K562 (cell line): ENCODE data around the gene CEBPE. TPM values are rescaled to one million over a fixed set of nuclear protein-coding genes. Genes with fewer than 3 reads are reported as not detected.

Source experiments
- CHD1 ChIP-seq: fragments of 200-600 bp; sonication (generic); IDR thresholded peaks from one replicate; pipeline ENCODE4 v1.6.1; 2012; ENCODE audit warnings: mild to moderate bottlenecking, moderate library complexity, low read length, inconsistent platforms
- FOXA3 ChIP-seq, 2 experiments: fragments of 450-650 bp in 1 of 2; sonication (generic) in 1 of 2; formaldehyde crosslinking; IDR thresholded peaks in 1 of 2; conservative IDR thresholded peaks in 1 of 2; 2 replicates each; pipeline versions ENCODE4 v1.4.0 to v1.8.0; 2020 to 2022; ENCODE audit warnings: mild to moderate bottlenecking in 2 of 2, missing genetic modification reagents in 1 of 2
- FOXJ2 ChIP-seq: fragments of 200-800 bp; sonication (Bioruptor generic); IDR thresholded peaks from 2 replicates; pipeline ENCODE4 v1.6.1; 2016; ENCODE audit warnings: missing genetic modification characterization, missing compliant biosample characterization
- HSF4 ChIP-seq: fragments of 250-450 bp; sonication (Bioruptor Pico); IDR thresholded peaks from 2 replicates; pipeline ENCODE4 v2.1.2; 2022; ENCODE audit warnings: mild to moderate bottlenecking, moderate library complexity, borderline replicate concordance
- KAT8 ChIP-seq: fragments of 450-650 bp; IDR thresholded peaks from 2 replicates; pipeline ENCODE4 v1.6.1; 2016; ENCODE audit warnings: low read depth, mild to moderate bottlenecking
- MTA1 ChIP-seq: fragments of 450-650 bp; IDR thresholded peaks from 2 replicates; pipeline ENCODE4 v1.6.1; 2017; ENCODE audit warnings: borderline replicate concordance
- NCOA1 ChIP-seq: fragments of 450-650 bp; IDR thresholded peaks from 2 replicates; pipeline ENCODE4 v1.6.1; 2016; ENCODE audit warnings: low read depth
- NFIC ChIP-seq: fragments of 450-650 bp; IDR thresholded peaks from 2 replicates; pipeline ENCODE4 v1.6.1; 2017; ENCODE audit warnings: mild to moderate bottlenecking, inconsistent platforms
- PTRF ChIP-seq: fragments of 450-650 bp; IDR thresholded peaks from 2 replicates; pipeline ENCODE4 v1.6.1; 2016; ENCODE audit warnings: mild to moderate bottlenecking, missing genetic modification characterization, missing compliant biosample characterization
- polyA plus RNA-seq, 8 experiments: library from polyadenylated mRNA; depleted of rRNA in 4 of 8; stranded (reverse) in 5 of 8; unstranded in 3 of 8; fragments of >200 nt; fragmentation: Nextera tagmentation in 2 of 8; fragmentation: Illumina TruSeq in 1 of 8; extraction: Ambion mirVana in 2 of 8; extraction: Trizol in 1 of 8; gene quantifications; 2 replicates each; pipeline versions ENCODE4 v1.2.1 to v1.2.3, GENCODE V29; 2011 to 2014; ENCODE audit warnings: inconsistent platforms in 1 of 8, missing spikeins in 1 of 8
- total RNA-seq, 7 experiments: library from RNA; depleted of rRNA in 6 of 7; stranded (reverse); fragments of >200 nt in 6 of 7; fragmentation: Illumina TruSeq in 2 of 7; extraction: Trizol in 2 of 7; gene quantifications; 2 replicates each; pipeline versions ENCODE4 v1.2.1 to v1.2.3, GENCODE V29; 2011 to 2021; ENCODE audit warnings: low replicate concordance in 1 of 7
- TF ChIP-seq, protein P1 (sequence below): fragments of 250-450 bp; sonication (Bioruptor Pico); IDR thresholded peaks from 2 replicates; pipeline ENCODE4 v1.5.0; 2020; ENCODE audit warnings: mild to moderate bottlenecking, borderline replicate concordance
- TF ChIP-seq, protein P2 (sequence below): fragments of 250-450 bp; sonication (Bioruptor Pico); IDR thresholded peaks from 2 replicates; pipeline ENCODE4 v1.5.0; 2020; ENCODE audit warnings: mild to moderate bottlenecking
- TF ChIP-seq, protein P3 (sequence below): sonication (generic); formaldehyde crosslinking; IDR thresholded peaks from 2 replicates; pipeline ENCODE4 v1.9.0; 2022; ENCODE audit warnings: mild to moderate bottlenecking, missing genetic modification reagents
- TF ChIP-seq, protein P4 (sequence below): sonication (generic); formaldehyde crosslinking; IDR thresholded peaks from 2 replicates; pipeline ENCODE4 v1.8.0; 2023; ENCODE audit warnings: mild to moderate bottlenecking, missing genetic modification reagents
- TF ChIP-seq, protein P5 (sequence below): sonication (generic); formaldehyde crosslinking; IDR thresholded peaks from 2 replicates; pipeline ENCODE4 v1.8.0; 2022; ENCODE audit warnings: mild to moderate bottlenecking, low read depth, missing genetic modification reagents
- TF ChIP-seq, protein P6 (sequence below): fragments of 250-450 bp; sonication (Bioruptor Pico); IDR thresholded peaks from 2 replicates; pipeline ENCODE4 v1.4.0; 2020; ENCODE audit warnings: mild to moderate bottlenecking

Gene CEBPE
- total and polyA plus RNA-seq, 9 of the 15 experiments (the other 6 are each of a cell fraction or from before 2014, with no cell fraction given), result 0.09 to 0.15 (median 0.13) TPM; not detected in 6

DNA sequence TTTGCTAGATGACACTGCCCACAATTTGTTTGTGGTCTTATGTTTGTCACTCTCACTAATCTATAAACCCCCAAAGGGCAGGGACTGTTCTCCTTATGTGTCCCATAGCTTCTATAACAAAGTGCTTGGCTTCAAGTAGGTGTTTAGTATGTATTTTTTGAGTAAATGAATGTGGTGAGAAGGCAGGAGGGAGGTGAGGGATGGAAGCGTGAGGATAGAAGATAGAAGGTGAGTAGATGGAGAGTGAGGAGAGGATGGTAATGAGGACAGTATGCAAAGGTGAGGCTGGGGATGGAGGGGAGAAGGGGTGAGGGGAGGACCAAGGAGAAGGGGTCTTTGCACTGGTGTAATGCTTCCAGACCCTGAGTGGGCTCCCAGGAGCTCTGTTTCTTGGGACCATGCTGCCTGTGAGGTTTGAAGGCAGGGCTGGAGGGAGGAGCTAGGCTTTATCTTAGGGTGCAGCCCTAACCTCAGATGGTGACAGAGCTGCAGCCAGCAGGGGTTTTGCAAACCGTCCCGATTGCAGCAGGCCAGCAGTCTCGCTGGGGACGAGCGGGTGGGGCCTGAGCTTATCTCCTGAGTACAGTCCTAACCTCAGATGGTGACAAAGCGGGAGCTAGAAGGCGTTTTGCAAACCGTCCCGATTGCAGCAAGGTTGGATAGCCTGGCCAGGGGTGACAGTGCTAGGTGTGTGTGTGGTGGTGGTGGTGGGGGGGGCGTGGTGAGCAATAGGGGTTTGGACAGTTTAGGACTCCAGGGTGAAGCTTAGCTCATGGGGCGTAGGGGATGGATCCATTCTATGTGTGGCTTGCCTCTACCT is 6.5 kb downstream of the CEBPE start (continued):
- TF ChIP-seq, protein P1, sequence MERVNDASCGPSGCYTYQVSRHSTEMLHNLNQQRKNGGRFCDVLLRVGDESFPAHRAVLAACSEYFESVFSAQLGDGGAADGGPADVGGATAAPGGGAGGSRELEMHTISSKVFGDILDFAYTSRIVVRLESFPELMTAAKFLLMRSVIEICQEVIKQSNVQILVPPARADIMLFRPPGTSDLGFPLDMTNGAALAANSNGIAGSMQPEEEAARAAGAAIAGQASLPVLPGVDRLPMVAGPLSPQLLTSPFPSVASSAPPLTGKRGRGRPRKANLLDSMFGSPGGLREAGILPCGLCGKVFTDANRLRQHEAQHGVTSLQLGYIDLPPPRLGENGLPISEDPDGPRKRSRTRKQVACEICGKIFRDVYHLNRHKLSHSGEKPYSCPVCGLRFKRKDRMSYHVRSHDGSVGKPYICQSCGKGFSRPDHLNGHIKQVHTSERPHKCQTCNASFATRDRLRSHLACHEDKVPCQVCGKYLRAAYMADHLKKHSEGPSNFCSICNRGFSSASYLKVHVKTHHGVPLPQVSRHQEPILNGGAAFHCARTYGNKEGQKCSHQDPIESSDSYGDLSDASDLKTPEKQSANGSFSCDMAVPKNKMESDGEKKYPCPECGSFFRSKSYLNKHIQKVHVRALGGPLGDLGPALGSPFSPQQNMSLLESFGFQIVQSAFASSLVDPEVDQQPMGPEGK, result no peak
- TF ChIP-seq NCOA1 (peak; percentile 84), PTRF (tag) (no peak), CHD1 (no peak), KAT8 (no peak), MTA1 (peak; percentile 84), NFIC (peak; percentile 92), FOXJ2 (tag) (peak; percentile 45; the same call in 1 of the 2 replicates), HSF4 (no peak), FOXA3 (CRISPR knock-in tag; conservative IDR thresholded peaks at IDR 0.05 in 1 of 2, IDR thresholded peaks at IDR 0.05 in 1 of 2) (peak in 1 of 2 experiments; percentile 57; a peak in 1 of 4 replicates)
- TF ChIP-seq, protein P2, sequence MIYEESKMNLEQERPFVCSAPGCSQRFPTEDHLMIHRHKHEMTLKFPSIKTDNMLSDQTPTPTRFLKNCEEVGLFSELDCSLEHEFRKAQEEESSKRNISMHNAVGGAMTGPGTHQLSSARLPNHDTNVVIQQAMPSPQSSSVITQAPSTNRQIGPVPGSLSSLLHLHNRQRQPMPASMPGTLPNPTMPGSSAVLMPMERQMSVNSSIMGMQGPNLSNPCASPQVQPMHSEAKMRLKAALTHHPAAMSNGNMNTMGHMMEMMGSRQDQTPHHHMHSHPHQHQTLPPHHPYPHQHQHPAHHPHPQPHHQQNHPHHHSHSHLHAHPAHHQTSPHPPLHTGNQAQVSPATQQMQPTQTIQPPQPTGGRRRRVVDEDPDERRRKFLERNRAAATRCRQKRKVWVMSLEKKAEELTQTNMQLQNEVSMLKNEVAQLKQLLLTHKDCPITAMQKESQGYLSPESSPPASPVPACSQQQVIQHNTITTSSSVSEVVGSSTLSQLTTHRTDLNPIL (CRISPR knock-in tag), result no peak
- TF ChIP-seq, protein P3, sequence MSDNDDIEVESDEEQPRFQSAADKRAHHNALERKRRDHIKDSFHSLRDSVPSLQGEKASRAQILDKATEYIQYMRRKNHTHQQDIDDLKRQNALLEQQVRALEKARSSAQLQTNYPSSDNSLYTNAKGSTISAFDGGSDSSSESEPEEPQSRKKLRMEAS, result peak; percentile 96
- TF ChIP-seq, protein P4, sequence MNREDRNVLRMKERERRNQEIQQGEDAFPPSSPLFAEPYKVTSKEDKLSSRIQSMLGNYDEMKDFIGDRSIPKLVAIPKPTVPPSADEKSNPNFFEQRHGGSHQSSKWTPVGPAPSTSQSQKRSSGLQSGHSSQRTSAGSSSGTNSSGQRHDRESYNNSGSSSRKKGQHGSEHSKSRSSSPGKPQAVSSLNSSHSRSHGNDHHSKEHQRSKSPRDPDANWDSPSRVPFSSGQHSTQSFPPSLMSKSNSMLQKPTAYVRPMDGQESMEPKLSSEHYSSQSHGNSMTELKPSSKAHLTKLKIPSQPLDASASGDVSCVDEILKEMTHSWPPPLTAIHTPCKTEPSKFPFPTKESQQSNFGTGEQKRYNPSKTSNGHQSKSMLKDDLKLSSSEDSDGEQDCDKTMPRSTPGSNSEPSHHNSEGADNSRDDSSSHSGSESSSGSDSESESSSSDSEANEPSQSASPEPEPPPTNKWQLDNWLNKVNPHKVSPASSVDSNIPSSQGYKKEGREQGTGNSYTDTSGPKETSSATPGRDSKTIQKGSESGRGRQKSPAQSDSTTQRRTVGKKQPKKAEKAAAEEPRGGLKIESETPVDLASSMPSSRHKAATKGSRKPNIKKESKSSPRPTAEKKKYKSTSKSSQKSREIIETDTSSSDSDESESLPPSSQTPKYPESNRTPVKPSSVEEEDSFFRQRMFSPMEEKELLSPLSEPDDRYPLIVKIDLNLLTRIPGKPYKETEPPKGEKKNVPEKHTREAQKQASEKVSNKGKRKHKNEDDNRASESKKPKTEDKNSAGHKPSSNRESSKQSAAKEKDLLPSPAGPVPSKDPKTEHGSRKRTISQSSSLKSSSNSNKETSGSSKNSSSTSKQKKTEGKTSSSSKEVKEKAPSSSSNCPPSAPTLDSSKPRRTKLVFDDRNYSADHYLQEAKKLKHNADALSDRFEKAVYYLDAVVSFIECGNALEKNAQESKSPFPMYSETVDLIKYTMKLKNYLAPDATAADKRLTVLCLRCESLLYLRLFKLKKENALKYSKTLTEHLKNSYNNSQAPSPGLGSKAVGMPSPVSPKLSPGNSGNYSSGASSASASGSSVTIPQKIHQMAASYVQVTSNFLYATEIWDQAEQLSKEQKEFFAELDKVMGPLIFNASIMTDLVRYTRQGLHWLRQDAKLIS (CRISPR knock-in tag), result no peak
- TF ChIP-seq, protein P5, sequence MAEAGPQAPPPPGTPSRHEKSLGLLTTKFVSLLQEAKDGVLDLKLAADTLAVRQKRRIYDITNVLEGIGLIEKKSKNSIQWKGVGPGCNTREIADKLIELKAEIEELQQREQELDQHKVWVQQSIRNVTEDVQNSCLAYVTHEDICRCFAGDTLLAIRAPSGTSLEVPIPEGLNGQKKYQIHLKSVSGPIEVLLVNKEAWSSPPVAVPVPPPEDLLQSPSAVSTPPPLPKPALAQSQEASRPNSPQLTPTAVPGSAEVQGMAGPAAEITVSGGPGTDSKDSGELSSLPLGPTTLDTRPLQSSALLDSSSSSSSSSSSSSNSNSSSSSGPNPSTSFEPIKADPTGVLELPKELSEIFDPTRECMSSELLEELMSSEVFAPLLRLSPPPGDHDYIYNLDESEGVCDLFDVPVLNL (CRISPR knock-in tag), result no peak
- TF ChIP-seq, protein P6, sequence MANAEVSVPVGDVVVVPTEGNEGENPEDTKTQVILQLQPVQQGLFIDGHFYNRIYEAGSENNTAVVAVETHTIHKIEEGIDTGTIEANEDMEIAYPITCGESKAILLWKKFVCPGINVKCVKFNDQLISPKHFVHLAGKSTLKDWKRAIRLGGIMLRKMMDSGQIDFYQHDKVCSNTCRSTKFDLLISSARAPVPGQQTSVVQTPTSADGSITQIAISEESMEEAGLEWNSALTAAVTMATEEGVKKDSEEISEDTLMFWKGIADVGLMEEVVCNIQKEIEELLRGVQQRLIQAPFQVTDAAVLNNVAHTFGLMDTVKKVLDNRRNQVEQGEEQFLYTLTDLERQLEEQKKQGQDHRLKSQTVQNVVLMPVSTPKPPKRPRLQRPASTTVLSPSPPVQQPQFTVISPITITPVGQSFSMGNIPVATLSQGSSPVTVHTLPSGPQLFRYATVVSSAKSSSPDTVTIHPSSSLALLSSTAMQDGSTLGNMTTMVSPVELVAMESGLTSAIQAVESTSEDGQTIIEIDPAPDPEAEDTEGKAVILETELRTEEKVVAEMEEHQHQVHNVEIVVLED (CRISPR knock-in tag), result no peak
